H1 (cell line): ENCODE results near the gene ZNF284. TPM values are rescaled to one million over a fixed set of nuclear protein-coding genes. Genes with fewer than 3 reads are reported as not detected.

Source experiments
- CTCF ChIA-PET: fragments of 300-600 bp; sonication (Branson Sonifier 250); formaldehyde crosslinking; loops from one replicate; lab custom pipeline; 2021; ENCODE audit not compliant: partially characterized antibody; lab: Charles Lee
- POLR2A ChIA-PET: fragments of 300-600 bp; sonication (Branson Sonifier 250); formaldehyde crosslinking; loops from one replicate; lab custom pipeline; 2021; ENCODE audit warnings: inconsistent platforms; ENCODE audit not compliant: partially characterized antibody; lab: Charles Lee
- DNase-seq, 2 experiments: peaks; one replicate each; pipeline versions ENCODE4 v3.0.0 to v3.0.0-alpha.2; 2010 to 2022; ENCODE audit warnings: low spot score in 2 of 2, low read depth in 1 of 2, mixed read lengths in 1 of 2
- FAIRE-seq: peaks from 2 replicates; lab custom pipeline; 2011; peaks lifted over from hg19 to GRCh38; lab: Jason Lieb, UNC
- H2AFZ ChIP-seq: 2 replicates; pipeline ENCODE4 v1.8.1; 2012; ENCODE audit warnings: low read length, inconsistent platforms
- H2AK5ac ChIP-seq: 2 replicates; pipeline ENCODE4 v1.6.1; 2013; ENCODE audit warnings: low read depth, low read length
- H2BK120ac ChIP-seq: replicated peaks from 2 replicates; pipeline ENCODE3; 2013; ENCODE audit warnings: low read depth, low read length, inconsistent platforms
- H2BK12ac ChIP-seq: 2 replicates; pipeline ENCODE4 v1.6.1; 2013; ENCODE audit warnings: low read depth, low read length
- H2BK15ac ChIP-seq: 2 replicates; pipeline ENCODE4 v1.6.1; 2013; ENCODE audit warnings: low read length
- H2BK20ac ChIP-seq: 2 replicates; pipeline ENCODE4 v1.6.1; 2013; ENCODE audit warnings: low read length
- H2BK5ac ChIP-seq: 2 replicates; pipeline ENCODE4 v1.6.1; 2013; ENCODE audit warnings: low read depth, low read length
- H3K14ac ChIP-seq: 2 replicates; pipeline ENCODE4 v1.6.1; 2013; ENCODE audit warnings: inconsistent platforms; ENCODE audit not compliant: insufficient read length
- H3K18ac ChIP-seq: 2 replicates; pipeline ENCODE4 v1.6.1; 2013; ENCODE audit warnings: low read length; ENCODE audit errors: extremely low read depth
- H3K23ac ChIP-seq: 2 replicates; pipeline ENCODE4 v1.6.1; 2013; ENCODE audit warnings: inconsistent platforms; ENCODE audit not compliant: insufficient read length
- H3K23me2 ChIP-seq: 2 replicates; pipeline ENCODE4 v1.6.1; 2013; ENCODE audit warnings: low read depth, low read length
- H3K27ac ChIP-seq: 2 replicates; pipeline ENCODE4 v1.6.1; 2011; ENCODE audit warnings: low read depth, low read length, inconsistent platforms
- H3K27me3 ChIP-seq, 4 experiments: replicated peaks in 1 of 4; 1 replicate in 1 of 4; 2 replicates in 3 of 4; pipeline versions ENCODE4 v1.6.1 to v1.8.1; 2011 to 2013; ENCODE audit warnings: low read length in 3 of 4, mild to moderate bottlenecking in 3 of 4, inconsistent platforms in 2 of 4, mixed read lengths in 2 of 4, moderate library complexity in 1 of 4; ENCODE audit not compliant: control insufficient read depth in 3 of 4, insufficient read depth in 3 of 4; ENCODE audit errors: extremely low read depth in 1 of 4
- H3K36me3 ChIP-seq, 4 experiments: 2 replicates each; pipeline versions ENCODE4 v1.6.1 to v1.8.1; 2011 to 2013; ENCODE audit warnings: mild to moderate bottlenecking in 4 of 4, low read length in 3 of 4, moderate library complexity in 2 of 4, control low read depth in 1 of 4, inconsistent platforms in 1 of 4; ENCODE audit not compliant: insufficient read depth in 4 of 4, control insufficient read depth in 2 of 4
- H3K4ac ChIP-seq: replicated peaks from 2 replicates; pipeline ENCODE3; 2013; ENCODE audit warnings: low read length, low read depth, mixed read lengths, inconsistent platforms; ENCODE audit not compliant: insufficient read length
- H3K4me1 ChIP-seq, 4 experiments: replicated peaks in 1 of 4; 1 replicate in 1 of 4; 2 replicates in 3 of 4; pipeline versions ENCODE4 v1.6.1 to v1.8.1; 2011 to 2013; ENCODE audit warnings: low read length in 3 of 4, inconsistent platforms in 2 of 4, mixed read lengths in 1 of 4; ENCODE audit not compliant: insufficient read depth in 4 of 4, control insufficient read depth in 3 of 4
- H3K4me2 ChIP-seq, 2 experiments: 2 replicates each; pipeline versions ENCODE4 v1.6.1 to v1.8.1; 2011 to 2013; ENCODE audit warnings: low read depth in 2 of 2, low read length in 2 of 2, control low read depth in 1 of 2, inconsistent platforms in 1 of 2, mild to moderate bottlenecking in 1 of 2; ENCODE audit not compliant: insufficient read depth in 1 of 2
- H3K4me3 ChIP-seq, 4 experiments: fragments of 200-600, 300-600 bp in 1 of 4; sonication (generic), shearing (Covaris generic), sonication (Bioruptor Twin) in 1 of 4; 2 replicates each; pipeline versions ENCODE4 v1.5.1 to v1.8.1; 2011 to 2016; ENCODE audit warnings: low read length in 4 of 4, low read depth in 3 of 4, control low read depth in 2 of 4, inconsistent platforms in 2 of 4, mild to moderate bottlenecking in 2 of 4, mixed read lengths in 1 of 4, moderate library complexity in 1 of 4; ENCODE audit not compliant: insufficient read depth in 2 of 4; ENCODE audit errors: extremely low read depth in 1 of 4
- H3K56ac ChIP-seq: replicated peaks from 2 replicates; pipeline ENCODE3; 2013; ENCODE audit warnings: low read depth, mild to moderate bottlenecking, mixed read lengths, low read length, inconsistent platforms; ENCODE audit not compliant: insufficient read length
- H3K79me1 ChIP-seq: 2 replicates; pipeline ENCODE4 v1.6.1; 2013; ENCODE audit warnings: low read depth, low read length, control low read depth
- H3K79me2 ChIP-seq, 2 experiments: 2 replicates each; pipeline versions ENCODE4 v1.6.1 to v1.8.1; 2012 to 2013; ENCODE audit warnings: low read length in 2 of 2, mild to moderate bottlenecking in 2 of 2, inconsistent platforms in 1 of 2; ENCODE audit not compliant: insufficient read depth in 2 of 2, control insufficient read depth in 1 of 2
- H3K9ac ChIP-seq, 4 experiments: replicated peaks in 1 of 4; 1 replicate in 1 of 4; 2 replicates in 3 of 4; pipeline versions ENCODE4 v1.6.1 to v1.8.1; 2011 to 2013; ENCODE audit warnings: low read depth in 3 of 4, low read length in 3 of 4, control low read depth in 2 of 4, mild to moderate bottlenecking in 2 of 4, moderate library complexity in 2 of 4, inconsistent platforms in 1 of 4; ENCODE audit errors: extremely low read depth in 1 of 4
- H3K9me3 ChIP-seq, 2 experiments: 2 replicates each; pipeline versions ENCODE4 v1.6.1 to v1.8.1; 2012 to 2013; ENCODE audit warnings: mild to moderate bottlenecking in 2 of 2, moderate library complexity in 2 of 2, control low read depth in 1 of 2, inconsistent platforms in 1 of 2, low read depth in 1 of 2, low read length in 1 of 2, mixed read lengths in 1 of 2; ENCODE audit not compliant: insufficient read depth in 2 of 2
- H4K20me1 ChIP-seq, 2 experiments: replicated peaks in 1 of 2; 2 replicates each; pipeline versions ENCODE3 to v1.8.1; 2011 to 2013; ENCODE audit warnings: inconsistent platforms in 2 of 2, low read length in 2 of 2, mild to moderate bottlenecking in 1 of 2; ENCODE audit not compliant: insufficient read depth in 2 of 2, control insufficient read depth in 1 of 2
- H4K5ac ChIP-seq: 2 replicates; pipeline ENCODE4 v1.6.1; 2013; ENCODE audit warnings: low read length, low read depth, mixed read lengths, inconsistent platforms; ENCODE audit not compliant: insufficient read length
- H4K8ac ChIP-seq: 2 replicates; pipeline ENCODE4 v1.8.0; 2013; ENCODE audit warnings: mild to moderate bottlenecking, moderate library complexity, low read length, inconsistent platforms; ENCODE audit not compliant: insufficient read depth; ENCODE audit errors: extremely low read depth
- H4K91ac ChIP-seq: replicated peaks from 2 replicates; pipeline ENCODE3; 2013; ENCODE audit warnings: low read length, mixed read lengths, inconsistent platforms; ENCODE audit not compliant: insufficient read length
- CEBPB ChIP-seq: IDR thresholded peaks from 2 replicates; pipeline ENCODE4 v1.6.1; 2012; ENCODE audit warnings: low read depth, low read length
- CREB1 ChIP-seq: IDR thresholded peaks from 2 replicates; pipeline ENCODE4 v1.6.1; 2012; ENCODE audit warnings: inconsistent platforms
- CTCF ChIP-seq, 3 experiments: IDR thresholded peaks; 1 replicate in 2 of 3; 2 replicates in 1 of 3; pipeline versions ENCODE4 v1.5.1 to v1.6.1; 2011; ENCODE audit warnings: low read length in 3 of 3, mild to moderate bottlenecking in 3 of 3, inconsistent platforms in 2 of 3, low read depth in 1 of 3, moderate library complexity in 1 of 3; ENCODE audit not compliant: insufficient read depth in 1 of 3; ENCODE audit errors: control extremely low read depth in 1 of 3
- JUN ChIP-seq: IDR thresholded peaks from 2 replicates; pipeline ENCODE4 v1.6.1; 2011; ENCODE audit warnings: low read depth, mild to moderate bottlenecking, improper control_type of control experiment, low read length
- MAFK ChIP-seq: IDR thresholded peaks from 2 replicates; pipeline ENCODE4 v1.6.1; 2012; ENCODE audit warnings: low read depth, mild to moderate bottlenecking, improper control_type of control experiment, low read length
- MAX ChIP-seq: IDR thresholded peaks from 2 replicates; pipeline ENCODE4 v1.6.1; 2012; ENCODE audit warnings: inconsistent platforms
- NRF1 ChIP-seq: IDR thresholded peaks from 2 replicates; pipeline ENCODE4 v1.6.1; 2011; ENCODE audit warnings: mild to moderate bottlenecking, low read depth, low read length, improper control_type of control experiment
- POU5F1 ChIP-seq: IDR thresholded peaks from 2 replicates; pipeline ENCODE4 v1.6.1; 2011; ENCODE audit warnings: low read depth, mild to moderate bottlenecking, low read length, moderate library complexity
- RNF2 ChIP-seq: fragments of 200-900, 300-1000 bp; sonication (generic); IDR thresholded peaks from 2 replicates; pipeline ENCODE4 v1.7.1; 2016; ENCODE audit warnings: borderline replicate concordance, low read depth, mild to moderate bottlenecking, antibody characterized with exemption, low read length; ENCODE audit not compliant: poor library complexity, severe bottlenecking; ENCODE audit errors: missing control alignments
- SIX5 ChIP-seq: IDR thresholded peaks from 2 replicates; pipeline ENCODE4 v1.6.1; 2011; ENCODE audit warnings: mild to moderate bottlenecking, low read depth, low read length
- SUZ12 ChIP-seq: fragments of 200-600 bp; sonication (generic); IDR thresholded peaks from 2 replicates; pipeline ENCODE4 v1.6.1; 2012; ENCODE audit warnings: mild to moderate bottlenecking, inconsistent platforms, low read length, moderate library complexity, mixed read lengths
- TAF1 ChIP-seq: IDR thresholded peaks from 2 replicates; pipeline ENCODE4 v1.6.1; 2011; ENCODE audit warnings: mild to moderate bottlenecking, low read depth, low read length
- TCF12 ChIP-seq: IDR thresholded peaks from 2 replicates; pipeline ENCODE4 v1.6.1; 2011; ENCODE audit warnings: low read depth, mild to moderate bottlenecking, low read length
- WGBS, 2 experiments: shearing (Covaris generic) in 1 of 2; methylation state at CpG; one replicate each; pipeline versions ENCODE4 v1.1.6 to v1.1.7; 2013 to 2015; ENCODE audit warnings: low lambda C conversion rate in 2 of 2, mixed read lengths in 2 of 2, inconsistent platforms in 1 of 2, low coverage in 1 of 2, missing lambda C conversion rate in 1 of 2; ENCODE audit not compliant: insufficient replicate concordance in 2 of 2, insufficient coverage in 1 of 2, insufficient read length in 1 of 2; ENCODE audit errors: extremely low coverage in 1 of 2, missing lambda C conversion rate in 1 of 2; 5-methylcytosine and 5-hydroxymethylcytosine counted together
- polyA plus RNA-seq, 7 experiments: library from polyadenylated mRNA; depleted of rRNA in 3 of 7; stranded (reverse) in 5 of 7; unstranded in 2 of 7; fragments of >200 nt in 5 of 7; fragments of 200-250 nt in 2 of 7; gene quantifications; 1 replicate in 5 of 7; 2 replicates in 1 of 7; 4 replicates in 1 of 7; pipeline versions ENCODE4 v1.2.1 to v1.2.3, GENCODE V29; 2011 to 2013; ENCODE audit warnings: missing spikeins in 2 of 7, mixed read lengths in 2 of 7
- total RNA-seq: library from RNA; stranded (reverse); fragmentation: NEBNext Ultra II Directional; extraction: Animal tissue kit (Norgen Biotek cat#: 25700); gene quantifications from 2 replicates; pipeline ENCODE4 v1.2.1, GENCODE V29; 2021

ZNF284 gene
- total and polyA plus RNA-seq, 2 of the 8 experiments (the other 6 are each of a cell fraction or from before 2014, with no cell fraction given), result 1.1 to 3.4 TPM

DNA sequence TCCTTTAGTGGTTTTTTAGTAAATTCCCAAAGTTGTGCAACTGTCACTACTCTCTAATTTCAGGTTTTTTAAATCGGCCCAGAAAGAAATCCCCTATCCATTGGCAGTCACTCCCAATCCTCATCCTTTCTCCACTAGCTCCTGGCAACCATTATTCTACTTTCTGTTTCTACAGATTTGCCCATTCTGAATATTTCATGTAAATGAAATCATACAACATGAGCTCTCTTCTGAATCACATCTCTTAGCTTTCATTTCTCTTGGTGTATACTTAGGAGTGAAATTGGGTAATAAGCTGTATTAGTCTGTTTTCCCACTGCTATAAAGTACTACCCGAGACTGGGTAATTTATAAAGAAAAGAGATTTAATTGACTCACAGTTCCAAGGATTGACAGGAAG, 29.8 kb upstream of the ZNF284 start:
- DNase-seq, result no peak
- Histone ChIP-seq H3K27me3 (no peaks in the 10 kb centered on the region), H2BK12ac (no peak overlapping the region), H3K79me2 (no peaks in the 10 kb centered on the region), H4K8ac (no peak overlapping the region), H3K9ac (no peak overlapping the region), H3K23ac (no peak overlapping the region), H4K5ac (no peak overlapping the region), H2AK5ac (no peak overlapping the region), H3K36me3 (no peaks in the 10 kb centered on the region), H3K4me3 (no peak overlapping the region), H3K56ac (no peak overlapping the region), H3K4me2 (no peak overlapping the region), H3K14ac (no peak overlapping the region), H3K18ac (no peak overlapping the region), H3K4ac (no peak overlapping the region), H2BK120ac (no peak overlapping the region), H2AFZ (no peak overlapping the region), H3K4me1 (no peaks in the 10 kb centered on the region), H3K23me2 (no peaks in the 10 kb centered on the region), H3K79me1 (no peaks in the 10 kb centered on the region), H3K27ac (no peak overlapping the region), H4K91ac (no peak overlapping the region), H4K20me1 (no peaks in the 10 kb centered on the region), H2BK5ac (no peak overlapping the region), H3K9me3 (peaks cover 14 to 18% of the 10 kb centered on the region in 2 experiments), H2BK20ac (no peak overlapping the region), H2BK15ac (no peak overlapping the region)
- WGBS, 2 experiments, result 84% methylated on average over 2 of the region's 2 CpGs; no CpG with 5 or more reads in 1 of the 2 experiments
- no peak for FAIRE-seq
- ChIA-PET POLR2A (no interaction called here), CTCF (no interaction called here)
- no peak for TF ChIP-seq CREB1
- no peak for TF ChIP-seq NRF1
- TF ChIP-seq SUZ12, result no peak
- TF ChIP-seq TCF12, result no peak
- no peak for TF ChIP-seq RNF2
- no peak for TF ChIP-seq JUN
- TF ChIP-seq CTCF (IDR thresholded peaks at IDR 0.05; ENCODE audit: control extremely low read depth in 1 of 3, insufficient read depth in 1 of 3, low read depth in 1 of 3, low read length in 3 of 3), result no peak
- no peak for TF ChIP-seq SIX5
- no peak for TF ChIP-seq MAFK
- TF ChIP-seq MAX, result no peak
- no peak for TF ChIP-seq TAF1
- no peak for TF ChIP-seq POU5F1
- TF ChIP-seq CEBPB, result no peak
